ENCODE results near the gene LRRTM3.

LRRTM3 gene

GRCh38 chr10:67049988-67050387 is 124.2 kb downstream of the LRRTM3 start:
- H3K27ac ChIP-seq (ENCODE audit: low read depth, low read length): no peak overlapping the region
- H3K4me1 ChIP-seq (ENCODE audit: control insufficient read depth, insufficient read depth, low read length): no peaks in the 10 kb centered on the region
- H3K9ac ChIP-seq (ENCODE audit: low read length): no peak overlapping the region
- H3K36me3 ChIP-seq (ENCODE audit: control insufficient read depth, insufficient read depth, low read length): no peaks in the 10 kb centered on the region
- H3K27me3 ChIP-seq (ENCODE audit: control insufficient read depth, insufficient read depth, low read length): no peaks in the 10 kb centered on the region
- H3K4me3 ChIP-seq (ENCODE audit: low read length): no peak overlapping the region

- no peak overlapping the region for H3K9ac ChIP-seq (ENCODE audit: low read length)
- H3K27me3 ChIP-seq (ENCODE audit: control insufficient read depth, insufficient read depth, low read length): no peaks in the 10 kb centered on the region
- no peak overlapping the region for H3K4me3 ChIP-seq (ENCODE audit: low read length)
- H3K36me3 ChIP-seq (ENCODE audit: control insufficient read depth, insufficient read depth, low read length): no peaks in the 10 kb centered on the region
- no peaks in the 10 kb centered on the region for H3K4me1 ChIP-seq (ENCODE audit: control insufficient read depth, insufficient read depth, low read length)
- H3K27ac ChIP-seq (ENCODE audit: low read depth, low read length): no peak overlapping the region
Observed at GRCh38 chr10:67050415-67050814, 124.6 kb downstream of the LRRTM3 start.

- Histone ChIP-seq H3K27ac (ENCODE audit: low read depth, low read length) (no peak overlapping the region), H3K36me3 (ENCODE audit: control insufficient read depth, insufficient read depth, low read length) (no peaks in the 10 kb centered on the region), H3K27me3 (ENCODE audit: control insufficient read depth, insufficient read depth, low read length) (no peaks in the 10 kb centered on the region), H3K9ac (ENCODE audit: low read length) (no peak overlapping the region), H3K4me3 (ENCODE audit: low read length) (no peak overlapping the region), H3K4me1 (ENCODE audit: control insufficient read depth, insufficient read depth, low read length) (no peaks in the 10 kb centered on the region)
Observed at GRCh38 chr10:67072654-67073053, 146.8 kb downstream of the LRRTM3 start.

GRCh38 chr10:67075491-67075971 is 149.7 kb downstream of the LRRTM3 start:
- no peaks in the 10 kb centered on the region for H3K27me3 ChIP-seq (ENCODE audit: control insufficient read depth, insufficient read depth, low read length)
- H3K4me1 ChIP-seq (ENCODE audit: control insufficient read depth, insufficient read depth, low read length): no peaks in the 10 kb centered on the region
- H3K4me3 ChIP-seq (ENCODE audit: low read length): no peak overlapping the region
- no peak overlapping the region for H3K27ac ChIP-seq (ENCODE audit: low read depth, low read length)
- no peak overlapping the region for H3K9ac ChIP-seq (ENCODE audit: low read length)
- no peaks in the 10 kb centered on the region for H3K36me3 ChIP-seq (ENCODE audit: control insufficient read depth, insufficient read depth, low read length)

- Histone ChIP-seq H3K9ac (ENCODE audit: low read length) (no peak overlapping the region), H3K4me1 (ENCODE audit: control insufficient read depth, insufficient read depth, low read length) (no peaks in the 10 kb centered on the region), H3K4me3 (ENCODE audit: low read length) (no peak overlapping the region), H3K27me3 (ENCODE audit: control insufficient read depth, insufficient read depth, low read length) (no peaks in the 10 kb centered on the region), H3K27ac (ENCODE audit: low read depth, low read length) (no peak overlapping the region), H3K36me3 (ENCODE audit: control insufficient read depth, insufficient read depth, low read length) (no peaks in the 10 kb centered on the region)
Observed at GRCh38 chr10:67076144-67076543, 150.3 kb downstream of the LRRTM3 start.

- Histone ChIP-seq H3K4me1 (ENCODE audit: control insufficient read depth, insufficient read depth, low read length) (no peaks in the 10 kb centered on the region), H3K27ac (ENCODE audit: low read depth, low read length) (no peak overlapping the region), H3K36me3 (ENCODE audit: control insufficient read depth, insufficient read depth, low read length) (no peaks in the 10 kb centered on the region), H3K27me3 (ENCODE audit: control insufficient read depth, insufficient read depth, low read length) (no peaks in the 10 kb centered on the region), H3K4me3 (ENCODE audit: low read length) (no peak overlapping the region), H3K9ac (ENCODE audit: low read length) (no peak overlapping the region)
Observed at GRCh38 chr10:67077376-67077775, 151.5 kb downstream of the LRRTM3 start.

- no peaks in the 10 kb centered on the region for H3K36me3 ChIP-seq (ENCODE audit: control insufficient read depth, insufficient read depth, low read length)
- no peaks in the 10 kb centered on the region for H3K27me3 ChIP-seq (ENCODE audit: control insufficient read depth, insufficient read depth, low read length)
- no peak overlapping the region for H3K27ac ChIP-seq (ENCODE audit: low read depth, low read length)
- H3K4me1 ChIP-seq (ENCODE audit: control insufficient read depth, insufficient read depth, low read length): no peaks in the 10 kb centered on the region
- H3K9ac ChIP-seq (ENCODE audit: low read length): no peak overlapping the region
- H3K4me3 ChIP-seq (ENCODE audit: low read length): no peak overlapping the region
Observed at GRCh38 chr10:67079126-67079525, 153.3 kb downstream of the LRRTM3 start.

- H3K4me3 ChIP-seq (ENCODE audit: low read length): no peak overlapping the region
- no peak overlapping the region for H3K27ac ChIP-seq (ENCODE audit: low read depth, low read length)
- no peaks in the 10 kb centered on the region for H3K36me3 ChIP-seq (ENCODE audit: control insufficient read depth, insufficient read depth, low read length)
- H3K27me3 ChIP-seq (ENCODE audit: control insufficient read depth, insufficient read depth, low read length): no peaks in the 10 kb centered on the region
- H3K4me1 ChIP-seq (ENCODE audit: control insufficient read depth, insufficient read depth, low read length): peaks cover 3% of the 10 kb centered on the region
- no peak overlapping the region for H3K9ac ChIP-seq (ENCODE audit: low read length)
Observed at GRCh38 chr10:67086327-67087134, 160.7 kb downstream of the LRRTM3 start.

- H3K4me3 ChIP-seq (ENCODE audit: low read length): no peak overlapping the region
- peaks cover 3% of the 10 kb centered on the region for H3K4me1 ChIP-seq (ENCODE audit: control insufficient read depth, insufficient read depth, low read length)
- H3K9ac ChIP-seq (ENCODE audit: low read length): no peak overlapping the region
- no peak overlapping the region for H3K27ac ChIP-seq (ENCODE audit: low read depth, low read length)
- H3K27me3 ChIP-seq (ENCODE audit: control insufficient read depth, insufficient read depth, low read length): no peaks in the 10 kb centered on the region
- H3K36me3 ChIP-seq (ENCODE audit: control insufficient read depth, insufficient read depth, low read length): no peaks in the 10 kb centered on the region
Observed at GRCh38 chr10:67087135-67087425, 161.2 kb downstream of the LRRTM3 start.

- Histone ChIP-seq H3K27ac (ENCODE audit: low read depth, low read length) (no peak overlapping the region), H3K9ac (ENCODE audit: low read length) (no peak overlapping the region), H3K27me3 (ENCODE audit: control insufficient read depth, insufficient read depth, low read length) (no peaks in the 10 kb centered on the region), H3K4me3 (ENCODE audit: low read length) (no peak overlapping the region), H3K4me1 (ENCODE audit: control insufficient read depth, insufficient read depth, low read length) (peaks cover 3% of the 10 kb centered on the region), H3K36me3 (ENCODE audit: control insufficient read depth, insufficient read depth, low read length) (no peaks in the 10 kb centered on the region)
Observed at GRCh38 chr10:67088036-67088435, 162.2 kb downstream of the LRRTM3 start.

- H3K27me3 ChIP-seq (ENCODE audit: control insufficient read depth, insufficient read depth, low read length): no peaks in the 10 kb centered on the region
- no peaks in the 10 kb centered on the region for H3K36me3 ChIP-seq (ENCODE audit: control insufficient read depth, insufficient read depth, low read length)
- no peak overlapping the region for H3K27ac ChIP-seq (ENCODE audit: low read depth, low read length)
- no peak overlapping the region for H3K4me3 ChIP-seq (ENCODE audit: low read length)
- H3K4me1 ChIP-seq (ENCODE audit: control insufficient read depth, insufficient read depth, low read length): no peaks in the 10 kb centered on the region
- H3K9ac ChIP-seq (ENCODE audit: low read length): no peak overlapping the region
Observed at GRCh38 chr10:67095531-67095930, 169.7 kb downstream of the LRRTM3 start.

GRCh38 chr10:67098461-67098860 is 172.6 kb downstream of the LRRTM3 start:
- Histone ChIP-seq H3K4me1 (ENCODE audit: control insufficient read depth, insufficient read depth, low read length) (no peaks in the 10 kb centered on the region), H3K27ac (ENCODE audit: low read depth, low read length) (no peak overlapping the region), H3K36me3 (ENCODE audit: control insufficient read depth, insufficient read depth, low read length) (no peaks in the 10 kb centered on the region), H3K4me3 (ENCODE audit: low read length) (no peak overlapping the region), H3K9ac (ENCODE audit: low read length) (no peak overlapping the region), H3K27me3 (ENCODE audit: control insufficient read depth, insufficient read depth, low read length) (no peaks in the 10 kb centered on the region)

- Histone ChIP-seq H3K27ac (ENCODE audit: low read depth, low read length) (no peak overlapping the region), H3K4me3 (ENCODE audit: low read length) (no peak overlapping the region), H3K27me3 (ENCODE audit: control insufficient read depth, insufficient read depth, low read length) (no peaks in the 10 kb centered on the region), H3K4me1 (ENCODE audit: control insufficient read depth, insufficient read depth, low read length) (no peaks in the 10 kb centered on the region), H3K9ac (ENCODE audit: low read length) (no peak overlapping the region), H3K36me3 (ENCODE audit: control insufficient read depth, insufficient read depth, low read length) (no peaks in the 10 kb centered on the region)
Observed at GRCh38 chr10:67100951-67101350, 175.1 kb downstream of the LRRTM3 start.
